ENCODE measurements around the gene MIXL1. TPM values are rescaled to one million over a fixed set of nuclear protein-coding genes. Genes with fewer than 3 reads are reported as not detected.

Gene MIXL1
- total RNA-seq, 1 donor from 2014 or later: not detected

GRCh38 chr1:226233806-226234205, 10.3 kb downstream of the MIXL1 start:
- no peak overlapping the region for H3K4me2 ChIP-seq
- H3K79me2 ChIP-seq (ENCODE audit: low read depth): no peaks in the 10 kb centered on the region
- TF ChIP-seq CTCF (IDR thresholded peaks at IDR 0.05) (no peak), EZH2phosphoT487 (IDR thresholded peaks at IDR 0.05) (no peak), EZH2 (IDR thresholded peaks at IDR 0.05) (no peak)
- Mint-ChIP-seq H3K9me3 (no peaks in the 10 kb centered on the region), H3K27me3 (ENCODE audit: insufficient read depth, low read depth) (no peaks in the 10 kb centered on the region), H3K36me3 (peaks cover 17% of the 10 kb centered on the region), H3K4me3 (no peak overlapping the region), H3K4me1 (no peaks in the 10 kb centered on the region), H3K27ac (no peak overlapping the region)
- H3K9me3 ChIP-seq (ENCODE audit: low read depth): no peaks in the 10 kb centered on the region
- H3F3A ChIP-seq (ENCODE audit: low read depth): peaks cover 3% of the 10 kb centered on the region
- peaks cover 33% of the 10 kb centered on the region for H3K36me3 ChIP-seq
- H3K9ac ChIP-seq: no peak overlapping the region
- H3K4me1 ChIP-seq: no peaks in the 10 kb centered on the region
- no peak overlapping the region for H3K4me3 ChIP-seq
- no peaks in the 10 kb centered on the region for H4K20me1 ChIP-seq (ENCODE audit: low read depth)
- H2AFZ ChIP-seq (replicated peaks): no peak overlapping the region
- H3K27me3 ChIP-seq: no peaks in the 10 kb centered on the region
- no peak overlapping the region for H3K27ac ChIP-seq
- no peak for DNase-seq (ENCODE audit: low spot score)

DNA sequence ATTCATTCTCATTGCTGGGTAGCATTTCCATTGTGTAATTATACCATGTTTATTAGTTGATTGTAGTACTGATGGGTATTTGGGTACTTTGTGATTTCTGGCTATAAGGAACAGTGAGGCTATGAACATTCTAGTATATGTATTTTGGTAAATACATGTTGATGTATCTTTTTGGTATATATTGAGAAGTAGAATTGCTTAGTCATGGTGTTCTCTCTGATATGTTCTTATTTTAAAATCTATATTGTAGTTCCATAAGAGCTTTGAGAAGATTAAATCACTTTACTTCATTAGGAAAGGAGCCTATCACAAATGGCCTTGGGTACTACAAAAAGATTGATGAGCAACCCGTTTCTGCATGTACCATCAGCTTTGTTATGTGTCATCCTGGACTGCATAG, 13.4 kb downstream of the MIXL1 start:
- H3K36me3 Mint-ChIP-seq: peaks cover 16% of the 10 kb centered on the region
- no peak overlapping the region for H2AFZ ChIP-seq (replicated peaks)
- H3K9ac ChIP-seq: no peak overlapping the region
- TF ChIP-seq EZH2 (IDR thresholded peaks at IDR 0.05) (no peak), EZH2phosphoT487 (IDR thresholded peaks at IDR 0.05) (no peak), CTCF (IDR thresholded peaks at IDR 0.05) (no peak)
- no peak overlapping the region for H3K4me2 ChIP-seq
- no peaks in the 10 kb centered on the region for H3K27me3 Mint-ChIP-seq (ENCODE audit: insufficient read depth, low read depth)
- H3K4me3 ChIP-seq: no peak overlapping the region
- H3K9me3 ChIP-seq (ENCODE audit: low read depth): no peaks in the 10 kb centered on the region
- no peaks in the 10 kb centered on the region for H4K20me1 ChIP-seq (ENCODE audit: low read depth)
- no peak overlapping the region for H3K27ac ChIP-seq
- no peak overlapping the region for H3K27ac Mint-ChIP-seq
- no peak overlapping the region for H3K4me3 Mint-ChIP-seq
- no peaks in the 10 kb centered on the region for H3K4me1 Mint-ChIP-seq
- peaks cover 3% of the 10 kb centered on the region for H3F3A ChIP-seq (ENCODE audit: low read depth)
- no peaks in the 10 kb centered on the region for H3K4me1 ChIP-seq
- peaks cover 25% of the 10 kb centered on the region for H3K36me3 ChIP-seq
- H3K9me3 Mint-ChIP-seq: no peaks in the 10 kb centered on the region
- H3K79me2 ChIP-seq (ENCODE audit: low read depth): no peaks in the 10 kb centered on the region
- DNase-seq (ENCODE audit: low spot score): no peak
- no peaks in the 10 kb centered on the region for H3K27me3 ChIP-seq

DNA sequence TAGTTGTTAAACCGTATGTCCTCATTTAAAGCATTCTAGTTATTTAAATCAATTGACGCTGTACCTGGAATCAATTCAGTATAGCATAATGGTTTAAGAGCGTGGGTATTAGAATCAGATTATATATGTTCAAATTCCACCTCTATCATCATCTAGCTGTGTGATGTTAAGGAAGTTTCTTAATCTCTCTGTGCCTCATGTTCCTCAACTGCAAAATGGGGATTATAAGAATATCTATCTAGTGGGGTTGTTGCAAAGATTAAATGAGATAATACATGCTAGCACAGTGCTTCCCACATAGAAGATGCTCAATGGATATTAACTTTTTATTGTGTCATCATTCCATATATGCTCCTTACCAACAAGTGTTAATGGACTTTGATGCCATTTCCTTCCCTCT, 16.0 kb downstream of the MIXL1 start:
- Mint-ChIP-seq H3K27ac (no peak overlapping the region), H3K27me3 (ENCODE audit: insufficient read depth, low read depth) (no peaks in the 10 kb centered on the region)
- H3K36me3 ChIP-seq: peaks cover 19% of the 10 kb centered on the region

More for the DNA sequence above, 16.0 kb downstream of the MIXL1 start:
- H3K4me1 Mint-ChIP-seq: no peaks in the 10 kb centered on the region
- Histone ChIP-seq H4K20me1 (ENCODE audit: low read depth) (no peaks in the 10 kb centered on the region), H3K4me2 (no peak overlapping the region), H3F3A (ENCODE audit: low read depth) (peaks cover 3% of the 10 kb centered on the region), H3K79me2 (ENCODE audit: low read depth) (no peaks in the 10 kb centered on the region), H3K27ac (no peak overlapping the region), H3K9me3 (ENCODE audit: low read depth) (no peaks in the 10 kb centered on the region), H3K4me1 (no peaks in the 10 kb centered on the region), H3K9ac (no peak overlapping the region), H3K4me3 (no peak overlapping the region), H2AFZ (replicated peaks) (no peak overlapping the region), H3K27me3 (no peaks in the 10 kb centered on the region)
- peaks cover 14% of the 10 kb centered on the region for H3K36me3 Mint-ChIP-seq
- H3K9me3 Mint-ChIP-seq: no peaks in the 10 kb centered on the region
- TF ChIP-seq EZH2 (IDR thresholded peaks at IDR 0.05) (no peak), CTCF (IDR thresholded peaks at IDR 0.05) (no peak), EZH2phosphoT487 (IDR thresholded peaks at IDR 0.05) (no peak)
- no peak for DNase-seq (ENCODE audit: low spot score)
- H3K4me3 Mint-ChIP-seq: no peak overlapping the region
